ENCODE measurements around the gene IFI30.
A peak's percentile ranks its signal among the peaks of the same experiment; 100 is the strongest.
"Not testable (repeated sequence)": the region's sequence is repeated elsewhere in the genome, so short reads cannot be mapped to it uniquely, and the experiment has no call there.

IFI30 gene

DNA sequence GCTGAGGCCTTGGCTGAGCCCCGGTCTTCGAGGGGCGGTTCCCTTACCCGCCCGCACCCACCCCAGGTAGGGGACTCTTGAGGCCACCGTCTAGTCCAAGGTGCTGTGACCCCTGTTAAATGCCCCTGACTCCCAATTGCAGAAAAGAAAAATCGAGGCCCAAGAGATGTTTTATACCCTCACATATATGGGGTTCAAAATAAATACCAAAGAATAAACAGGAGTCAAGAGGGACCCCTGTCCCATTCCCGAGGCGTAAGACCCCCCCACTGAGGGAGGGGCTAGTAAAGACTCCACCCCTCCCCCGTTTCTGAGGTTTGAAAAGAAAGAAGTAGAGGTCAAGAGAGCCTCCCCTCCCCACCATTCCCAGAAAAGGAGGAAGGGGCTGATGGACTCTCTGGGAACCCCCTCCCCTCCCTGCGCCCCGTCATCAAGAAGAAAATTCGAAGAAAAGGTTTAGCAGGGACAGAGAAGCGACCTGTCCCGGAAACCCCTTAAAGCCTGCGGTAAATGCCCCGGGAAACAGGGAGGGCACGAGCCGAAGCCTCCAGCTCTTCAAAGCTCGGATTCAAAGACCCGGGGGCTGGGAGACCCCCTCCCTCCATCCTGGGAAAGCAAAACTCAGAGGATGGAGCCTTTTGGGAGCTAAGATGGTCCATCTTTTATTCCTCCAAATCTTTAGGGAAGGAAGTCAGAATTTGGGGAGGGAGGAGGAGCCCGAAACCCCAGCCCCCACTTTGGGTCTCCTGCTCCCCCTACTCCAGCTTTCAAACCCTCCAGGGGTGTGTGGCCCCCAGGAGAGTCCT, 31.0 kb downstream of the IFI30 start:
- no peak for DNase-seq

DNA sequence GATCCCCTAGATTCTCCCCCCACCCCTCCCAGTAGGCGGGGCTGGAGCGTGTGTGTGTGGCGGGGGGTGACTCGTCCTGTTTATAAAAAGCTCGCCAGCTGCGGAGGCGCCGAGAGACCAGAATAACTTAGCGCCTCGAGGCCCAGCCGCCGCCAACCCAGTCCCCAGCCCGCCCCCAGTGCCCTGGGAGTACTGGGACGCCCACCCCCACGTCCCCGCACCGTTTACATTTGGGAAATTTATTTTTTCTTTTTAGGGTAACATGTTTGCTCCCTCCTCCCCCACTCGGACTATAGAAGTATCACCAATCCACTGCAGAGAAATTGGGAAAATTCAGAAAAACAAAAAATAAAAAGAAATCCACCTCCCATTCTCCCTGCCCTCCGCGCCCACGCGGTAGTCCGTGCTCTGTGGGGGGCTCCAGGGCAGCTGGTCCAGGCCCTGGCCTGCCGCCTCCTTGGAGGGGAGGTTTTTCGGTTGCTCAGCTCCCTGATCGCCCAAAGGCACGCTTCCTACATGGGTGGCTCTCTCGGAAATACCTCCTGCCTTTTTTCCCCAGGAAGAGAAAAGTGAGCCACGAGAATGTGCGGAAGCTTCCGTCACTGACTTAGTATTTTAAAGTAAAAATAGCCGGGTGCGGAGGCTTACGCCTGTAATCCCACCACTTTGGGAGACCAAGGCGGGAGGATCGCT, 31.7 kb downstream of the IFI30 start:
- no peak for DNase-seq

DNA sequence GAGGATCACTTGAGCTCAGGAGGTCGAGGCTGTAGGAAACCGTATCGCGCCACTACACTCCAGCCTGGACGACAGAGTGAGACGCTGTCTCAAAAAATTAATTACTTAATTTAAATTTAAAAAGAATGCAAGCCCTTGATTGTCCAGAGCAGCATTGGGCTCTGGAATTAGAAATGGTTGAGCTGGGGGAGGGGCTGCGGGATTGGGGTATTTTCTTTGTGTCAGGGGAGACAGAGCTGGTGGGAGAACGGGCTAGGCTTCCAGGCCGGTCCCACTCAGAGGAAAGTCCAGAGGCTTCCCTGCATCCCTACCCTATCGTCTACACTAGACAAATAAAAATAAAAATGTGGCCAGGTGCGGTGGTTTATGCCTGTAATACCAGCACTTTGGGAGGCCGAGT, 32.4 kb downstream of the IFI30 start:
- no peak for DNase-seq

DNA sequence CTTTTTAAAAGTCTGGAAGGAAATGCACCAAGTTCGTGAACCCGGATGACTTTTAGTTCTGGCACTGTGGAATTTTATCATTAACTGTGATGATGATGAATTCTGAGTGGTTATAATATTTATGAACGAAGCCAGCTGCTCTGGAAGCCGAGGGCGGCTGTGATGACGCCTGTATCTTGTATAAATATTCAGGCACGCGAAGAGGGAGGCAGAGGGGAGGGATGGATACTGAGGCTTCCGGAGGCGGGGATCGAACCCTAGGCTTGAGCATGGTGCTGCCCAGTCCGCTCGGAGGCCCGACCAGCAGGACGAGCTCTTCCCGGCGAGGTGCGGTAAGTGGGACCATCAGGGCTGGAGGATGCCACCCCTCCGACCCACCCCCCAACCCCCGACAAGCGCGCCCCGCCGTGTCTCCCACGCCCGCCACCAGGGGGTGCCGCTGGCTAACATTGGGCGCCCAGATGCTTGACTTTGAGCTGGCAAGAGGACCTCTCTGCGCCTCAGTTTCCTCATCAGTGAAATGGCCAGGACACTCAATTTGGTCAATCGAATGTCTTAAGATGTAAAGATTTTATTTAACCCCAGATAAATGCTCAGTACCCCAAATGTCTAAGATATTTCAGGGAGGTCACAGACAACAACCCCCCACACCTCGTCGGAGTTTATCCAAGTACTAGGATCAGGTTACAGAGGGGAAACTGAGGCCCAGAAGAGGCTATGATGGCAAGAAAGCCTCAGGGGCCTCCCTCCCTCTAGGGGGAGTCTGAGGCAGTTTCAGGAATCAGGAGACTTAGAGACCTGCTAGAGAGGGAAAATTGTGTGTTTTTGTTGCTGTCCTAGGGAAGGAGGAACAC, 34.7 kb downstream of the IFI30 start:
- DNase-seq = no peak

DNA sequence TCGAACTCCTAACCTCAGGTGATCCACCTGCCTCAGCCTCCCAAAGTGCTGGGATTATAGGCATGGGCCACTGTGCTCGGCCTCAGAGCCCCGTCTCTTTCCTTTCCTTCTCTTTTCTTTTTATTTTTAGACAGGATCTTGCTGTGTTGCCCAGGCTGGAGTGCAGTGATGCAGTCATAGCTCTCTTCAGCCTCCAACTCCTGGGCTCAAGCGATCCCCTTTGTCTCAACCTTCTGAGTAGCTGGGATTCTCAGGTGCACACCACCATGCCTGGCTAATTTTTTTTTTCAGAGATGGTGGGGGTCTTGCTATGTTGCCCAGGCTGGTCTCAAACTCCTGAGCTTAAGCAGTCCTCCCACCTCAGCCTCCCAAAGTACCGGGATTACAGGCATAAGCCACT, 36.3 kb downstream of the IFI30 start:
- DNase-seq = not testable (repeated sequence)

DNA sequence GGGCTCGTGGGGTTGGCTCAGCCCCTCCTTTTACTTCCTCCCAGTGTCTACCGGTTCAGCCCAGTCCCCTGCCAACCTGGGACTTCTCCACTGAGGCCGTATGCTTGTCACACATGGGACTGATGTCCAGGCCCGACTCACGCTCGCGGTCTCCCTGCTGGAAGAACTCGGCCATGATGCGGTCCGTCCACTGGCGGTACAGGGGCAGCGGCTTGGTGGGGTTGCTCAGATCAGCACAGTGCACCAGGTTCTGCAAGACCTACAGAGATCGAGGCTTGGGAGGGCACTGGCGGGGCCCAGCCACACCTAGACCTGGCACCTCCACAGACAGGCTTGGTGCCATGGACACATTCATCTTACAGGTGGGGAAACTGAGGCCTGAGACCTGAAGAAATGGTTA, 38.1 kb downstream of the IFI30 start:
- no peak for DNase-seq

DNA sequence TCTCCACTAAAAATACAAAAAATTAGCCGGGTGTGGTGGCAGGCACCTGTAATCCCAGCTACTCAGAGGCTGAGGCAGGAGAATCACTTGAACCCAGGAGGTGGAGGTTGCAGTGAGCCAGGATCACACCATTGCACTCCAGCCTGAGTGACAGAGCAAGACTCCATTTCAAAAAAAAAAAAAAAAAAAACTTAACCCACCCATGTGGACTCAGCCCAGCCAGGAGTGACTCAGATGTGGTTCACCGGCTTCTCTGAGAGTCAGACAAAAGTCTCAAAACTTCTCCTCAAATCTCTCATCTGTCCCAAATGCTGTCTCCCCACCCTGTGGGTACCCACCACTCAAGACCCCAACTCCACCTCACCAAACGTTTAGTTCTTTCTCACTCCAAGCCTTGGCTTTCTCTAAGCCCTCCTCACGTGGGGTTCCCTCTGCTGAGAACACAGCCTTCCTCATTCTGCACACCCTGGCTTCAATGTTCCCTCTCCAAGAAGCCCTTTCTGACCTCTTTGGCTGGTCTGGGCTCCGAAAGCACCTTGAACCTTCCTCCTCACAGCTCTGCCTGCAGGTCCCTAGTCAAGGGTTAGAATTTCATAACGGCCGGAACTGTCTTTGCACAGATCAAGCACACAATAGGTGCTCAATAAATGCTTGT, 41.3 kb downstream of the IFI30 start:
- DNase-seq = no peak

DNA sequence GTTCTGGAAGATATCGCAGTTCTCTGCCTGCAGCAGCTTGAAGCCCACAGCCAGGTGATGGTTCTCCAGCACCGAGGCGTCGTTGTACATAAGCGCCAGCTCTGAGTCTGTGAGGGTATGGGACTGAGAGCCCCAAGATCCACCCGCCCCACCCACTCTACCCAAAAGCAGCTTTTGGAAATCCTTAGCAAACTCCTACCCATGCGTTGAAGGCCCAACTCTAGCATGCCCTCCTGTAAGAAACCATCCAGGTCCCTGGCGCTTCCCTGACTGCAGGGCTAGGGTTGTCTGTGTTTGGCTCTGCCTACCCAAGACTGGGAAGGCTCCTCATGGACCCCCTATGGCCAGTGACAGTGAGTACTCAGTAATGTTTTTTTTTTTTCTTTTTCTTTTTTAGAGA, 43.2 kb downstream of the IFI30 start:
- DNase-seq = no peak

DNA sequence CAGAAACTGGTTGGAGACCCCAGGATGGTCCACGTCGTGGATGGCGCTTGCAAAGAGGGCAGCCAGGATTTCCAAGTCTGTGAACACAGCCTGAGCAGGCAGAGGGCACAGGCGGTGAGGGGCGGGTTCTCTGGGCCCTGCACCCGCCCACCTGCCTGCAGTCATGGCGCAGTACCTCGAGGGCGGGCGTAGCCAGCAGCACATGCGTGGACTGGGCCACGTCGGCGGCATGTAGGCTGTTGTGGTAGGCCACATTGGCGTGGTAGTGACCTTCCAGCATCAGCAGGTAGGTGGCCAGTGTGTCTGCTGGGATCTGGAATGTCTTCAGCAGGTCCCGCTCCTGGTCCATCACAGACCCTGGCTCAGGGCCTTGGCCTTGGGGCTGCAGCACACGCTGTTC, 44.5 kb downstream of the IFI30 start:
- DNase-seq = no peak

DNA sequence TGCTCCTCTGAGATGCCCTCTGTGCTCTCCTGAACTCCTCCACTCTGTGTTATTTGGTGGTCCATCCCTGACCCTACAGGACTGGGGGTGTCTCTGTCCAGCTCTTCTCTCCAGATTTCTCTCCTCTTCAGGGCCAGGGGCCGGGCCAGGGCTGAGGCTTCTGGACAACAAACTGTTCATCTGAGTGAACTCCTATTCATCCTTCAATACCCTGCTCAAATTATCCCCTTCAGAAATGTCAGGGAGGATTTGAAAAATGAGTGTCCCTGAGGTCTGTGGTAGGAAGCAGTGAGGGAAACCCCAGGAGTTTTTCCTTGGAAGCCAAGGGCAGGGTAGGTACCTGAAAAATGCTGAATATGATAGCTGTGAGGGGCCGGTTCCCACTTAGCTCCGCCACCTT, 45.0 kb downstream of the IFI30 start:
- DNase-seq = no peak

DNA sequence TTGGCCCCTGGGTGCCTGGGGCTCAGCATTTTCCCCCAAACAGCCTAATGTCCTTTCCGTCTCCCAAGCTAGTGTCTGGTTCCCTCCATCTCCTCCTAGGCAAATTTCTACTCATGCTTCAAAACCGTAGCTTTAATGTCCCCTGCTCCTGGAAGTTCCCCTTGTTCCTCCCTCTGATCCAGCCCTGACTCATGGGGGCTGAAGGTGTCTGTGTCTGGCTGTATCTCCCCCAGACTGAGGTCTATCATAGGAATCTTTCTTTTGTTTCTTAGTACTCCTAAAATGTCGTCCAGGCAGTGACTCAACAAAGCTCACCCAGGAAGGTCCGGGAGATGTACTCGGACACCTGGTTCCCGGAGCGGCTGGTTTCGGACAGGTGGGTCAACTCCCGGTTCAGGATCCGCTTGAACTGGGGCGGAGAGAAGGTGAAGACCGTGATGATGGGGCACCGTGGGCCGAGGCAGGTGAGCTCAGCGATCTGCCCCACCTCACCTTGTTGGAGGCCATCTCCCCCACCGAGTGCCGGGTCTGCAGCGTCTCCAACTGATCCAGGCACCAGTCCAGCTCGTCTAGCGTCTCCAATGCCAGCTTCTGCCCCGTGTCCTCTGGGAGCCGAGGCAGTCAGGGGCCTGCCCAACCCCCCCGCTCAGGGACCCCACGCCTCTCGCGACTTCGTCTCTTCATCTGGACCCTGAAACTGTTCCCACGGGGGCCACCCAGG, 46.5 kb downstream of the IFI30 start:
- no peak for DNase-seq

DNA sequence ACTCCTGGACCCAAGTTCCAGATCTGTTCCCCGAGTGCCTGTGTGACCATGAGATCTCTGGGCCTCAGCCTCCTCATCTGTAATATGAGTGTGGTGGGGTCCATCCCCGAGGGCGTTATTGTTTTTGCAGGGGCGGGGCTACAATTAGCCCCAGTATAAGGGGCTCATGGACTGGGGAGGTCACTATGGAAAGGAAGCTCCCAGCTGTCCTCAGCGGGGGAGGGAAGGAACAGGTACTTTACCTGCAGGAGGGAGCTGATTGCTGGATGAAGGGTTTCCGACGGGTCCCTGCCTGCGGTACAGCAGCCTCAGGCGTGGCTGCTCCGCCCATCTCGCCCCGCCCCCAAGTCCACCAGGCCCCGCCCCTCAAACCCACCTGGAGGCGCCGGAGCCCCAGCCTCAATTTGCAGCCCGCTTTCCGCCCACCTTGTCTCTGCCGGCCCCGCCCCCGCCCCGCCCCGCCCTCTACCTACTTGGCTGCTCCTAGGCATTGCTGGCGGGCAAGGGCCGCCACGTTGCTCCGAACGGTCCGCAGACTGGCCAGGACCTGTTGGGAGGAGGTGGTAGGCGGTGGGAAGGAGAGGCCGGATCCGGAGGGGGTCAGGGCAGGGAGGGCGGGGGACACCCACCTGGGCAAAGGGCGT, 47.1 kb downstream of the IFI30 start:
- DNase-seq = no peak

DNA sequence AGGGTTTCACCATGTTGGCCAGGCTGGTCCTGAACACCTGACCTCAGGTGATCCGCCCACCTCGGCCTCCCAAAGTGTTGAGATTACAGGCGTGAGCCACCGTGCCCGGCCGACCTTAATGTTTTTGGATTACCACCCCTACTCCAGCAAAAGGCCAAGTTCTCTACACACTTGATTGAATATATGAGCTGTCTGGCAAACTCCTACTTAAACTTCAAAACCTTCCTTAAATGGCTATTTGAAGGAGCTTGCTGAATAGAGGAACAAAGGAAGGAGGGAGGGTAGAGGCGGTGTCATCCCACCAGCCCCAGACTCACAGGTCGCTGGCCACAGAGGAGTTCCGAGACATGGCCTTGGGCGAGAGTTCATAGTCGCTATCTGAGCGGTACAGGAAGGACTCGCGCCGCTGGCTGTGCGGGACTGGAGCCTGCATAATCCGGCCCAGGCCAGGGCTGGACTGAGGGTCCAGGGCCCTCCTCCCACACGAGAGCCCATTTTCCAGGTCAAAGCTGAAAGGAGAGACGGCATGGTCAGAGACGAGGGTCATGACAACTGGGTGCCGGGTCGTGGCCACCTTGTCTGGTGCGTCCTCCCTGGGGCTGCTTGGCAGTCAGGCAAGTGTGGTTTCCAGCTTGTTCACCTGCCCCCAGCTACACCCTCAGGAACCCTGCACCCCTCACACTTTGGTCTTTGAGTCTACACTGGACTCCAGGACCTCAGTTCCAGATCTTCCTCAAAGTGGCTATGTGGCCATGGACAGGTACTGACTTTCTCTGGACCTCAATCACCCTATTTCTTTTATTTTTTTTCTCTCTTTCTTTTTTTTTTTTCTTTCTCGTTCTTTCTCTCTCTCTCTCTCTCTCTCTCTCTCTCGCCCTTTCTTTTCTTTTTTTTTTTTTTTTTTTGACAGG, 48.5 kb downstream of the IFI30 start:
- DNase-seq = no peak

DNA sequence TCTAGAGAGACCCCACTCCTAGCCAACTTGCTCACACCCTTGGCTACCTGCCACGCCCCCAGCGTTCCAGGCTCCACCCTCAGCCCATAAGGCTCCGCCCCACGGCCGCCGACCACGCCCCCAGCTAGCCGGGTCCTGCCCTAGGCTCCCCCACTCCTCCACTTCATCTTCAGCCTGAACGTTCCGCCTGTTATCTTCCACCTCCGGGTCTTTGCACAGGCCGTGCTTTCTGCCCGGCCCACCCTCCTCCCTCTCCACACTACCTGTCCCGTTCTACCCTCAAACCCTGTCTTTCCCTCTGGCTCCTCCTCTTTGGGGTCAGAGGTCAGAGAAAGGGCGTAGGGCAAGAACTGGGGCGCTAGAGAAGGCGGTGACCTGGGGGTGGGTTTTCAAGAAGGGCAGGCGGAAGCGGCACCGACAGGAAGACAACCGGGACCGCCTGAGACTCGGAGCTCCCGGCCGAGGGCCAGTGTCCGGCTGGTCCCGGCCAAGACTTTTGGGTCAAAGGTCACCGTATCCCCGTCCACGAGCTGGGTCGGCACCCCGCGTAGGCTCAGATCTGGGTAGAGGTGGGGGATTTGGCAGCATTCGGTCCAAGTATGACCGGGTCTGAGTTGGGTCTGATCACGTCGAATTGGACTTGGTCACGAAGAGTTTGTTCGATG, 50.4 kb downstream of the IFI30 start:
- peak; percentile 51 for DNase-seq

DNA sequence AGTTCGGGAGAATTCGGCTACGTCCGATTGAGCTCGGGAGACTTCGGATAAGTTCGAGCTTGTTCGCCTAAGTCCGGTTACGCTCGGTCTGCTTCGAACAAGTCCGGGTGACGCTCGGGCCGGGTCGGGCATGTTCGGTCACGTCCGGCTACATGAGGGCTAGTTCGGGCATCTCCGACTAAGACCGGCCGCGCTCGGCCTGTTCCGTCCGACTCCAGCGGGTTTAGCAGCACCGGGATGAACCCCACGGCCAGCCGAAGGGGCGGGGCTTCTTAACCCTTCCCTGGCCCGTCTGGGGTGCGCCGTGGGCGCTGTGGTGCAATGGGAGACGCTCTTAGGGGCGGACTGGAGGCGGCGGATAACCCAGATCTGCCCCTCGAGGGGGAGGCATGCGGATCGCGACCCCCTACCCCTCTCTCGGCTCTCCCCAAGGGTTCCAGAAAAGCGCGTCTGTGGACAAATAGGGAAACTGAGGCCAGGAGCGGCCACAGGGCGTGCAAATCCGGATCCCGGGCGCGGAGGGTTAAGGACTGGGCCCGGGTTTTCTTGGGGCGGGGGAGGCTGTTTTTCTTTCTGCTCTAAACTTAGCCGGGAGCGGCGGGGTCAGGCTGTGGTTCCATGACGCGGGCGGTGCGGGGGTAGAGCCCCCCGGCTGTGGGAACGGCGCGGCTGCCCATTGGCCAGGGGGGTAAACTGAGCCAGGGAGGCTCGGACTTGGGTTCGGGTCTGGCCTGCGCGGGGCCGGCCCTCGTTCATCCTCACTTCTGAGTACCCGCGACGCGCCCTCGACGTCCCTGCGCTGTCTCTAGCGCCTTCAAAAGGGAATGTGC, 51.1 kb downstream of the IFI30 start:
- DNase-seq = peak; percentile 96

DNA sequence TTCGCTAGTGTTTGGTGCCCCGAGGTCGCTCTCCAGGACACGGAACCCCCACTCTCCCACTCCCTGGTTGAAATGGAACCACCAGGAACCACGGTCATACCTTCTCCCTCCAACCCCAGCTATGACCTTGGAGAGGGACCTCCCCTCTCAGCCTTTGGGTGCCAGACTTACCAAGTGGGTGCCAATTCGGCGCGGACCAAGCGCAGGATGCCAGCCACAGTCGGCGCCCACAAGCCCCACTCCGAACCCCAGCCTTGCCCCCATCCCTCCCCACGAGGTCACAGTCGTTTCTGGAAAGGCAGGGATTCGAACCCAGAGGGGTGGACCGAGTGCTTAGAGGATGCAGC, 51.7 kb downstream of the IFI30 start:
- DNase-seq = no peak

DNA sequence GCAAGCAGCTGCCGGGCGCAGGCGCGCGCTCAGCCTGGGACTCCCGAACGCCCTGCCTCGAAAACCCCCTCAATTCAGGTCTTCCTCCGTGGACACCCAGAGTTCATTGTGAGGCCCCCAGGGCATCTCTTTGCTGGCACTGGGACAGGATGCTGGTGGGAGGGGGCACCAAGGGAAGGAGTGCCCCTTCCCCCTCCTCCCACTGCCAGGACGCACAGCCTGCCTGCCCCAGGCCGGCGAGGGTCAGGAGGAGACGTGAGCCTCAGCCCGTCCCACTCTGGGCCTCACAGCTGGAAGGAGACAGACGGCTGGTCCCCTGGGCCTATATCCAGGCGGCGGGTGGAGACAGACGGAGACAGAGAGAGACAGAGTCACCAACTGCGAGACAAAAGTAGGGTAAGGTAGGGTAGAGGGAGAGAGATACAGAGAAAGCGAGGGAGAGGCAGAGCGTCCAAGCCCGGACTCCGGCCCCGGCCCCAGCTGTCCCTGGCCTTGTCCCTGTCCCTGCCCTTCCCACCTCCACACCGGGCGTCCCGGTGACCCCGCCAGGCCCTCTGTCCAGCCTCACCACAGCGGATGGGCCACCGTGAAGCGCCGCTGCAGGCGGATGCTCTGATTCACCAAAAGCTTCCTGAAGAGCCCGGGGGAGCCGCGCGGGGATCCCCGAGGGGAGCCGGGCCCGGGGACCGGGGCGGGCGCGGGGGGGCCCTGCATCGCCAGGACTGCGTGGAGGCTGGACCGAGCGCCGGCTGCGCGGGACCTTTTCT, 52.3 kb downstream of the IFI30 start, which contains the start of gene PDE4C:
TSS of gene PDE4C (minus strand) at position 737 of the 767 bp plus-strand sequence. CDS start at position 714, 23 bp downstream.
- DNase-seq = no peak
